Omental fat pad (tissue), 4 donors: ENCODE results near the gene LFNG. TPM values are rescaled to one million over a fixed set of nuclear protein-coding genes. Genes with fewer than 3 reads are reported as not detected.
A peak's percentile ranks its signal among the peaks of the same experiment; 100 is the strongest.

Source experiments
- ATAC-seq: fragments of 150-250 bp; one replicate; pipeline ENCODE4 v1.9.1; 2016; ENCODE audit warnings: mild to moderate bottlenecking, moderate library complexity; ENCODE audit not compliant: low FRiP score
- DNase-seq: peaks from one replicate; pipeline ENCODE4 v3.0.0-alpha.2; 2019; ENCODE audit warnings: low spot score
- CTCF ChIP-seq, 3 donors: fragments of 450-650 bp; IDR thresholded peaks; one replicate each; pipeline ENCODE4 v1.5.1; 2016 to 2017; ENCODE audit warnings: antibody characterized with exemption in 3 of 3, mild to moderate bottlenecking in 3 of 3, moderate library complexity in 2 of 3
- total RNA-seq, 4 donors: library from RNA; depleted of rRNA; stranded (reverse); fragments of >200 nt; gene quantifications; one replicate each; pipeline ENCODE4 v1.1.0, GENCODE V29; 2016

The LFNG gene
- total RNA-seq, 4 donors from 2014 or later = 4.7 to 25.9 (median 21.6) TPM

- ATAC-seq (no peak), DNase-seq (no peak)
- no peak for TF ChIP-seq CTCF (IDR thresholded peaks at IDR 0.05)
These were observed 2.5 kb downstream of the LFNG start for GRCh38 chr7:2521952-2522591.

- DNase-seq (no peak), ATAC-seq (no peak)
- no peak for TF ChIP-seq CTCF (IDR thresholded peaks at IDR 0.05)
These were observed 3.3 kb downstream of the LFNG start for GRCh38 chr7:2522780-2523433.

GRCh38 chr7:2523461-2523936 is 3.9 kb downstream of the LFNG start:
- ATAC-seq (peak; percentile 15), DNase-seq (no peak)
- TF ChIP-seq CTCF (IDR thresholded peaks at IDR 0.05) = no peak

GRCh38 chr7:2523941-2524807 is 4.6 kb downstream of the LFNG start:
- TF ChIP-seq CTCF (IDR thresholded peaks at IDR 0.05) = no peak
- ATAC-seq (peak; percentile 17), DNase-seq (peak; percentile 64)

- no peak for ATAC-seq
- no peak for DNase-seq
- no peak for TF ChIP-seq CTCF (IDR thresholded peaks at IDR 0.05)
These were observed 5.5 kb downstream of the LFNG start for GRCh38 chr7:2524808-2525657.
